HG03097 (cell line): Measurements from ENCODE around the gene PTPN20.
"Not testable (repeated sequence)": the region's sequence is repeated elsewhere in the genome, so short reads cannot be mapped to it uniquely, and the experiment has no call there.

Experiments used
- ATAC-seq: cut with Tn5 transposase; IDR thresholded peaks from one replicate; pipeline ENCODE4 v1.9.1; 2021; ENCODE audit not compliant: unreplicated experiment, low FRiP score

The PTPN20 gene

GRCh38 chr10:46948687-46949518 is 37.7 kb downstream of the PTPN20 start:
- ATAC-seq, result not testable (repeated sequence)

- not testable (repeated sequence) for ATAC-seq
These were observed 41.3 kb downstream of the PTPN20 start for GRCh38 chr10:46952540-46952939.

GRCh38 chr10:46960742-46961141 is 49.5 kb downstream of the PTPN20 start:
- not testable (repeated sequence) for ATAC-seq

- ATAC-seq, result not testable (repeated sequence)
These were observed 52.1 kb downstream of the PTPN20 start for GRCh38 chr10:46963356-46963755.

- not testable (repeated sequence) for ATAC-seq
These were observed 55.8 kb downstream of the PTPN20 start for GRCh38 chr10:46967013-46967412.

GRCh38 chr10:46980223-46980622 is 69.0 kb downstream of the PTPN20 start:
- ATAC-seq, result not testable (repeated sequence)

GRCh38 chr10:46987233-46987924 is 76.2 kb downstream of the PTPN20 start:
- peak; percentile 76 for ATAC-seq

- no peak for ATAC-seq
These were observed 81.8 kb downstream of the PTPN20 start for GRCh38 chr10:46992803-46993561.

- ATAC-seq, result no peak
These were observed 84.0 kb downstream of the PTPN20 start for GRCh38 chr10:46995234-46995633.

GRCh38 chr10:46998192-46998591 is 87.0 kb downstream of the PTPN20 start:
- no peak for ATAC-seq

- ATAC-seq, result no peak
These were observed 87.4 kb downstream of the PTPN20 start for GRCh38 chr10:46998595-46998994.

GRCh38 chr10:46999217-46999616 is 88.0 kb downstream of the PTPN20 start:
- no peak for ATAC-seq

GRCh38 chr10:47008769-47009168 is 97.5 kb downstream of the PTPN20 start:
- ATAC-seq, result no peak

GRCh38 chr10:47009215-47009838 is 98.1 kb downstream of the PTPN20 start:
- no peak for ATAC-seq

- ATAC-seq, result no peak
These were observed 98.8 kb downstream of the PTPN20 start for GRCh38 chr10:47010036-47010435.

- ATAC-seq, result no peak
These were observed 101.0 kb downstream of the PTPN20 start for GRCh38 chr10:47012214-47012613.

- ATAC-seq, result no peak
These were observed 102.4 kb downstream of the PTPN20 start for GRCh38 chr10:47013507-47014154.

- no peak for ATAC-seq
These were observed 104.2 kb downstream of the PTPN20 start for GRCh38 chr10:47015404-47015803.

GRCh38 chr10:47016564-47016963 is 105.3 kb downstream of the PTPN20 start:
- ATAC-seq, result no peak
